Prostate gland (tissue), 2 donors: ENCODE results near the gene CELF2. TPM values are rescaled to one million over a fixed set of nuclear protein-coding genes. Genes with fewer than 3 reads are reported as not detected.

ENCODE experiments used
- DNase-seq: peaks from one replicate; pipeline ENCODE4 v3.0.0-alpha.2; 2019; ENCODE audit warnings: low spot score
- H3K27ac ChIP-seq, 2 donors: fragments of 200-600 bp; sonication (generic); 2 replicates each; pipeline ENCODE4 v1.5.1; 2017 to 2019
- H3K27me3 ChIP-seq: fragments of 200-600 bp; sonication (generic); replicated peaks from 2 replicates; pipeline ENCODE4 v1.5.1; 2019; ENCODE audit not compliant: insufficient read depth
- H3K36me3 ChIP-seq, 2 donors: fragments of 200-600 bp; sonication (generic); 1 replicate in 1 of 2; 2 replicates in 1 of 2; pipeline versions ENCODE4 v1.5.1 to v1.8.1; 2017 to 2019
- H3K4me1 ChIP-seq: fragments of 200-600 bp; sonication (generic); replicated peaks from 2 replicates; pipeline ENCODE4 v1.5.1; 2019
- H3K4me3 ChIP-seq, 2 donors: fragments of 200-600 bp; sonication (generic); 2 replicates each; pipeline ENCODE4 v1.5.1; 2017 to 2019
- H3K9me3 ChIP-seq: fragments of 200-600 bp; sonication (generic); 2 replicates; pipeline ENCODE4 v1.5.1; 2017
- CTCF ChIP-seq, 4 experiments: fragments of 200-600 bp in 2 of 4; fragments of 450-650 bp in 2 of 4; sonication (generic) in 2 of 4; IDR thresholded peaks; 1 replicate in 3 of 4; 2 replicates in 1 of 4; pipeline ENCODE4 v1.5.1; 2016 to 2019; ENCODE audit warnings: antibody characterized with exemption in 4 of 4, mild to moderate bottlenecking in 2 of 4, moderate library complexity in 2 of 4
- POLR2A ChIP-seq: fragments of 450-650 bp; IDR thresholded peaks from one replicate; pipeline ENCODE4 v1.6.1; 2016; ENCODE audit warnings: antibody characterized with exemption, mild to moderate bottlenecking
- POLR2AphosphoS5 ChIP-seq: sonication (generic); formaldehyde crosslinking; IDR thresholded peaks from one replicate; pipeline ENCODE4 v1.6.1; 2017; ENCODE audit warnings: antibody characterized with exemption
- WGBS: methylation state at CpG from one replicate; pipeline ENCODE4 v1.1.5; 2018; 5-methylcytosine and 5-hydroxymethylcytosine counted together
- intact Hi-C: fragments of 100-400 bp; cut with DNase I; formaldehyde crosslinking; loops from one replicate; pipeline ENCODE4 v1.14.2; 2022
- total RNA-seq, 2 donors: library from RNA; depleted of rRNA; stranded (reverse); fragments of >200 nt; gene quantifications; one replicate each; pipeline ENCODE4 v1.1.0, GENCODE V29; 2016

The CELF2 gene
- total RNA-seq, 2 donors from 2014 or later = 19.2 to 43.2 TPM

DNA sequence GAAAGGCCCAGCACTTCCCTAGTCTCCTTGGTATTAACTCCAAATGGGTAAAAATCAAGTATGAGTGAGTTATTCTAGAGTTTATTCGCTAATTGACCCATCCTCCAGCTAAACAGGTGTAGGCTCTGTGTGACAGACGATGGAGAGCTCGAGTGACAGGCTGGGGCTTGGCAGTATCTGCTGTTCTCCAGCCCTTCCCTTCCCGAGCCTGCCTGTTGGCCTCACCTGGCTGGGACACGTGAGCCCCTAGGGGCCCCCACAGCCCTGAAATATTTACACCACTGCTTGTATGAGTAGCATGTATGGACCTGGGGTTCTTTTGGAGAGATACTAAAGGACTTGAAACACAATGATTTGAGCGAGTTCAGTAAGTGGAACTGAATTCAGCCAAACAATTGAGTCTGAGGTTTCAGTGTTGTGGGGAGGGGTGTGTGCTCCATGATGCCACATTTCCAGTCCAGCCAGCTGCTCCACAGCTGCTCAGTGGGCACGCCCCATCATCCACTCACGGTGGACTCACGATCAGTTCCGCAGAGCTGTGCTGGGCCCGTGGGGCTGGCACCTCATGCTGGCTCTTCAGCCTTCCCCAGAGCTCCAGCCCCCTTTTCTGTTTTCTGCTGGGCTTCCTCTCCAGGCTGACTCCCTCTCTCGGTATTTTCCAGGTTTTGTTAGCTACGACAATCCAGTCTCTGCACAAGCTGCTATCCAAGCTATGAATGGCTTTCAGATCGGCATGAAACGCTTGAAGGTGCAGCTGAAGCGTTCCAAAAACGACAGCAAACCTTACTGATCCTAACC lies 310.8 kb downstream of the CELF2 start:
- 46% methylated on average over 17 of the region's 17 CpGs for WGBS
- intact Hi-C loops = no loop called here
- Histone ChIP-seq H3K4me1 (no peaks in the 10 kb centered on the region), H3K9me3 (no peaks in the 10 kb centered on the region), H3K4me3 (no peak overlapping the region), H3K27me3 (no peaks in the 10 kb centered on the region), H3K36me3 (no peaks in the 10 kb centered on the region), H3K27ac (no peak overlapping the region)
- TF ChIP-seq POLR2A (no peak), POLR2AphosphoS5 (no peak), CTCF (IDR thresholded peaks at IDR 0.05) (no peak)
- DNase-seq = no peak

GRCh38 chr10:11329062-11329673 lies 311.5 kb downstream of the CELF2 start:
- no peak overlapping the region for H3K4me3 ChIP-seq
- no peak overlapping the region for H3K27ac ChIP-seq
- no peak for TF ChIP-seq CTCF (IDR thresholded peaks at IDR 0.05)
- TF ChIP-seq POLR2AphosphoS5 = no peak
- no peak for TF ChIP-seq POLR2A
- no peaks in the 10 kb centered on the region for H3K36me3 ChIP-seq
- WGBS = 28% methylated on average over 12 of the region's 12 CpGs
- H3K9me3 ChIP-seq = no peaks in the 10 kb centered on the region
- intact Hi-C loops = no loop called here
- H3K27me3 ChIP-seq = no peaks in the 10 kb centered on the region
- DNase-seq = no peak
- no peaks in the 10 kb centered on the region for H3K4me1 ChIP-seq

GRCh38 chr10:11330383-11331045 lies 312.8 kb downstream of the CELF2 start:
- intact Hi-C loops = no loop called here
- no peaks in the 10 kb centered on the region for H3K4me1 ChIP-seq
- H3K9me3 ChIP-seq = no peaks in the 10 kb centered on the region
- H3K27me3 ChIP-seq = no peaks in the 10 kb centered on the region
- 50% methylated on average over 8 of the region's 8 CpGs for WGBS
- H3K36me3 ChIP-seq = no peaks in the 10 kb centered on the region
- H3K4me3 ChIP-seq = no peak overlapping the region
- H3K27ac ChIP-seq = no peak overlapping the region
- no peak for DNase-seq
- no peak for TF ChIP-seq POLR2AphosphoS5
- no peak for TF ChIP-seq POLR2A

DNA sequence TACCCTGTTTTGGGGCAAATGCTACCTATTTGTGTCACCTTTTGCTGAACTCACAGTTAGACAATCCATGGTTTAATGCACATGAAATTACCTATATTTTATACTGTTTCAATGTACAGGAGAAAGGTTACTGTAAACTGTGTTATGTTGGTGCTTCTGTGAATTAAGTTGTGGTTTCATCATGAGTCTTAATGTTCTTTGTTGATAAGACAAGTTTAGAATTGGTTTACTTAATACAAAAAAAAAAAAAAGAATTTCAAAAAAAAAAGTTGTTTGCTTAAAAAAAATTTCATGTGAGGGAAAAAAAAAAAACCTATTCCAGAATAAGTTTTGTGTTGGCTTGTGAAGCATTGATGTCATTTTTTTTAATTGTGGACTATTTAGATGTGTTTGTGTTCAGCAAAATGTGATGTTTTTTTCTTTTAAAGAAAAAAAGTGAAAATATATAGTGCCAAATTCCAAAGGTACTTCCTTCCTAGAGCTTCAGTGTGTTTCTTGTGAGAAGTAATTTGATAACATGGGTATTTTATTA lies 313.4 kb downstream of the CELF2 start:
- no peaks in the 10 kb centered on the region for H3K27me3 ChIP-seq
- no peak for TF ChIP-seq CTCF (IDR thresholded peaks at IDR 0.05)
- no peak for TF ChIP-seq POLR2AphosphoS5
- no peak for TF ChIP-seq POLR2A
- no peak overlapping the region for H3K27ac ChIP-seq
- no peak overlapping the region for H3K4me3 ChIP-seq
- no peaks in the 10 kb centered on the region for H3K4me1 ChIP-seq
- intact Hi-C loops = no loop called here
- DNase-seq = no peak
- H3K9me3 ChIP-seq = no peaks in the 10 kb centered on the region
- no peaks in the 10 kb centered on the region for H3K36me3 ChIP-seq

- Histone ChIP-seq H3K4me1 (no peaks in the 10 kb centered on the region), H3K27ac (no peak overlapping the region), H3K36me3 (no peaks in the 10 kb centered on the region), H3K9me3 (no peaks in the 10 kb centered on the region), H3K4me3 (no peak overlapping the region), H3K27me3 (no peaks in the 10 kb centered on the region)
- intact Hi-C loops = no loop called here
- no peak for TF ChIP-seq POLR2A
- TF ChIP-seq CTCF (IDR thresholded peaks at IDR 0.05) = no peak
- TF ChIP-seq POLR2AphosphoS5 = no peak
- no peak for DNase-seq
- WGBS = 46% methylated on average over 3 of the region's 3 CpGs
Measured at GRCh38 chr10:11331726-11332125, 314.1 kb downstream of the CELF2 start.
